Stimulated activated CD4-positive, alpha-beta T cell treated with anti-CD3 and anti-CD28 coated beads, TNF-alpha, amount 100 ng/mL, for 24 hours (primary cell): ENCODE results near the gene AQP1.

Experiments used
- DNase-seq, 3 experiments: peaks; one replicate each; pipeline ENCODE4 v3.0.0-alpha.2; 2020; ENCODE audit warnings: low read depth in 3 of 3

AQP1 gene

GRCh38 chr7:30911561-30911969 lies at the start of gene AQP1:
TSS of gene AQP1 (plus strand) at chr7:30911853. CDS start at chr7:30911910, 57 bp downstream.
- no peak for DNase-seq

- DNase-seq = no peak
Measured at GRCh38 chr7:30862995-30863705, 48.5 kb upstream of the AQP1 start.

GRCh38 chr7:30863706-30864035 lies 48.0 kb upstream of the AQP1 start:
- no peak for DNase-seq

GRCh38 chr7:30864101-30864500 lies 47.6 kb upstream of the AQP1 start:
- no peak for DNase-seq

GRCh38 chr7:30865076-30865475 lies 46.6 kb upstream of the AQP1 start:
- no peak for DNase-seq

GRCh38 chr7:30865821-30866220 lies 45.8 kb upstream of the AQP1 start:
- DNase-seq = no peak

- no peak for DNase-seq
Measured at GRCh38 chr7:30866939-30867338, 44.7 kb upstream of the AQP1 start.

GRCh38 chr7:30867483-30867882 lies 44.2 kb upstream of the AQP1 start:
- DNase-seq = no peak

GRCh38 chr7:30869794-30870611 lies 41.6 kb upstream of the AQP1 start:
- DNase-seq = no peak

GRCh38 chr7:30870821-30871518 lies 40.7 kb upstream of the AQP1 start:
- no peak for DNase-seq

- no peak for DNase-seq
Measured at GRCh38 chr7:30871655-30872054, 40.0 kb upstream of the AQP1 start.

GRCh38 chr7:30873207-30873606 lies 38.4 kb upstream of the AQP1 start:
- DNase-seq = no peak

GRCh38 chr7:30873656-30874055 lies 38.0 kb upstream of the AQP1 start:
- DNase-seq = no peak

- no peak for DNase-seq
Measured at GRCh38 chr7:30874656-30875302, 36.9 kb upstream of the AQP1 start.

GRCh38 chr7:30877015-30877769 lies 34.5 kb upstream of the AQP1 start:
- DNase-seq = no peak

- no peak for DNase-seq
Measured at GRCh38 chr7:30877993-30878392, 33.7 kb upstream of the AQP1 start.

GRCh38 chr7:30879139-30880124 lies 32.2 kb upstream of the AQP1 start:
- no peak for DNase-seq

GRCh38 chr7:30880125-30880720 lies 31.4 kb upstream of the AQP1 start:
- no peak for DNase-seq

- no peak for DNase-seq
Measured at GRCh38 chr7:30880941-30881340, 30.7 kb upstream of the AQP1 start.

GRCh38 chr7:30881448-30881847 lies 30.2 kb upstream of the AQP1 start:
- DNase-seq = no peak
